Cardiac fibroblast (primary cell): ENCODE data around the gene BBOX1.

Source experiments
- DNase-seq, 2 donors: peaks; one replicate each; pipeline versions ENCODE4 v3.0.0 to v3.0.0-alpha.2; 2010; ENCODE audit warnings: low read depth in 2 of 2
- H3K4me3 ChIP-seq, 2 donors: replicated peaks in 1 of 2; 1 replicate in 1 of 2; 2 replicates in 1 of 2; pipeline ENCODE4 v1.5.1; 2011; ENCODE audit warnings: low read depth in 2 of 2, low read length in 2 of 2, mild to moderate bottlenecking in 2 of 2, moderate library complexity in 1 of 2
- CTCF ChIP-seq: IDR thresholded peaks from one replicate; pipeline ENCODE4 v1.5.1; 2011; ENCODE audit warnings: low read depth, mild to moderate bottlenecking, low read length, inconsistent platforms

The BBOX1 gene

GRCh38 chr11:27107548-27107947 is 66.9 kb downstream of the BBOX1 start:
- DNase-seq: no peak
- no peak for TF ChIP-seq CTCF
- H3K4me3 ChIP-seq: no peak overlapping the region

- no peak overlapping the region for H3K4me3 ChIP-seq
- no peak for DNase-seq
- TF ChIP-seq CTCF: no peak
These were observed 68.2 kb downstream of the BBOX1 start for GRCh38 chr11:27108809-27109208.

GRCh38 chr11:27111896-27112295 is 71.3 kb downstream of the BBOX1 start:
- H3K4me3 ChIP-seq: no peak overlapping the region
- no peak for TF ChIP-seq CTCF
- DNase-seq: no peak

GRCh38 chr11:27112946-27113345 is 72.3 kb downstream of the BBOX1 start:
- TF ChIP-seq CTCF: no peak
- DNase-seq: no peak
- H3K4me3 ChIP-seq: no peak overlapping the region

- H3K4me3 ChIP-seq: no peak overlapping the region
- no peak for DNase-seq
- TF ChIP-seq CTCF: no peak
These were observed 74.5 kb downstream of the BBOX1 start for GRCh38 chr11:27115051-27115650.

GRCh38 chr11:27116684-27117083 is 76.1 kb downstream of the BBOX1 start:
- TF ChIP-seq CTCF: no peak
- DNase-seq: peak; percentile 58 to 60
- H3K4me3 ChIP-seq: no peak overlapping the region

GRCh38 chr11:27118371-27118770 is 77.8 kb downstream of the BBOX1 start:
- TF ChIP-seq CTCF: no peak
- no peak overlapping the region for H3K4me3 ChIP-seq
- peak in 1 of 2 donors; percentile 49 for DNase-seq
